Sigmoid colon (tissue), 7 donors: ENCODE data around the gene AKAP9. TPM values are rescaled to one million over a fixed set of nuclear protein-coding genes. Genes with fewer than 3 reads are reported as not detected.

Source experiments
- DNase-seq: peaks from one replicate; pipeline ENCODE4 v3.0.0-alpha.2; 2019
- H3K27ac ChIP-seq, 4 donors: fragments of 200-600 bp; sonication (generic); one replicate each; pipeline ENCODE4 v1.5.1; 2016 to 2019; ENCODE audit warnings: mild to moderate bottlenecking in 1 of 4
- H3K27me3 ChIP-seq, 3 donors: fragments of 200-600 bp; sonication (generic); one replicate each; pipeline ENCODE4 v1.5.1; 2019; ENCODE audit warnings: mild to moderate bottlenecking in 1 of 3
- H3K36me3 ChIP-seq, 4 donors: fragments of 200-600 bp; sonication (generic); one replicate each; pipeline ENCODE4 v1.5.1; 2016 to 2019
- H3K4me1 ChIP-seq, 4 donors: fragments of 200-600 bp; sonication (generic); one replicate each; pipeline ENCODE4 v1.5.1; 2017 to 2019
- H3K4me3 ChIP-seq, 4 donors: fragments of 200-600 bp; sonication (generic); one replicate each; pipeline ENCODE4 v1.5.1; 2017 to 2019; ENCODE audit warnings: mild to moderate bottlenecking in 2 of 4, moderate library complexity in 1 of 4
- H3K9me3 ChIP-seq, 4 donors: fragments of 200-600 bp in 3 of 4; sonication (generic) in 3 of 4; one replicate each; pipeline versions ENCODE4 v1.5.1 to v1.6.1; 2013 to 2019
- EP300 ChIP-seq, 4 donors: sonication (generic); formaldehyde crosslinking; IDR thresholded peaks; one replicate each; pipeline ENCODE4 v1.6.1; 2017; ENCODE audit warnings: antibody characterized with exemption in 4 of 4
- POLR2A ChIP-seq, 2 donors: fragments of 450-650 bp; IDR thresholded peaks; one replicate each; pipeline ENCODE4 v1.6.1; 2016; ENCODE audit warnings: antibody characterized with exemption in 2 of 2, mild to moderate bottlenecking in 2 of 2, moderate library complexity in 2 of 2
- POLR2AphosphoS5 ChIP-seq, 4 donors: sonication (generic); formaldehyde crosslinking; IDR thresholded peaks; one replicate each; pipeline ENCODE4 v1.6.1; 2017; ENCODE audit warnings: antibody characterized with exemption in 4 of 4
- WGBS, 2 donors: extraction: QIAGEN DNeasy Blood & Tissue Kit; methylation state at CpG; one replicate each; pipeline ENCODE4 v1.1.7; 2013; 5-methylcytosine and 5-hydroxymethylcytosine counted together
- intact Hi-C: fragments of 100-400 bp; cut with DNase I; formaldehyde crosslinking; loops from one replicate; pipeline ENCODE4 v1.15.1; 2023
- polyA plus RNA-seq, 3 donors: library from polyadenylated mRNA; stranded (reverse); fragments of 200-250 nt; gene quantifications; one replicate each; pipeline ENCODE4 v1.2.3, GENCODE V29; 2013
- total RNA-seq, 4 donors: library from RNA; depleted of rRNA; stranded (reverse); fragments of >200 nt; gene quantifications; one replicate each; pipeline ENCODE4 v1.1.0, GENCODE V29; 2016
- TF ChIP-seq, protein P1 (sequence below), 4 experiments: fragments of 450-650 bp in 3 of 4; fragments of 200-600 bp in 1 of 4; IDR thresholded peaks; one replicate each; pipeline ENCODE4 v1.5.1; 2016 to 2019; ENCODE audit warnings: antibody characterized with exemption in 4 of 4, mild to moderate bottlenecking in 3 of 4, moderate library complexity in 2 of 4
- donor health status: healthy with polysubstance abuse.
- donor health status: Bipolar disorder and iron deficiency.
- donor health status: healthy.

AKAP9 gene
- total and polyA plus RNA-seq, 7 donors, result 34.0 to 90.9 (median 59.9) TPM

DNA sequence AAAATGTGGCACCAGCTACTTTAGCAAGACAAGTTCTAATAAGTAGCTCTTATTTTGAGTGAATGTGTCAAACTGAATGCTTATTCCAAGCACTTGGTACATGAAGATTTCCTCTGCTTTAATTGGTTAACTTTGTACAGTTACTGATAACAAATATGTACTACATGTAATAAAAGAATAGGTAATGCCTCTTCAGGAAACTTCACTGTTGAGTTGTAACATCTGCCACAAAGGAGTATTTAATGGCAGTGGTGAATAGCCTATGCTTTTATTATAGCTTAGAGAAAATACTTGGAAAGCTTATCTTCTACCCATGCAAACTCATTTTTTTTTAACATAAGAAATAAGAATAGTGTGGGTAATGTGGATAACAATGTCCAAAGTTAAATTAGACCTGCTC, 111.0 kb downstream of the AKAP9 start:
- Histone ChIP-seq H3K27me3 (no peaks in the 10 kb centered on the region), H3K4me1 (no peaks in the 10 kb centered on the region), H3K9me3 (no peaks in the 10 kb centered on the region), H3K36me3 (peaks cover 0 to 57% (median 6%) of the 10 kb centered on the region in 4 donors), H3K4me3 (no peak overlapping the region), H3K27ac (no peak overlapping the region)
- TF ChIP-seq EP300 (IDR thresholded peaks at IDR 0.05) (no peak), POLR2AphosphoS5 (IDR thresholded peaks at IDR 0.05) (no peak), POLR2A (IDR thresholded peaks at IDR 0.05) (no peak)
- TF ChIP-seq, protein P1, sequence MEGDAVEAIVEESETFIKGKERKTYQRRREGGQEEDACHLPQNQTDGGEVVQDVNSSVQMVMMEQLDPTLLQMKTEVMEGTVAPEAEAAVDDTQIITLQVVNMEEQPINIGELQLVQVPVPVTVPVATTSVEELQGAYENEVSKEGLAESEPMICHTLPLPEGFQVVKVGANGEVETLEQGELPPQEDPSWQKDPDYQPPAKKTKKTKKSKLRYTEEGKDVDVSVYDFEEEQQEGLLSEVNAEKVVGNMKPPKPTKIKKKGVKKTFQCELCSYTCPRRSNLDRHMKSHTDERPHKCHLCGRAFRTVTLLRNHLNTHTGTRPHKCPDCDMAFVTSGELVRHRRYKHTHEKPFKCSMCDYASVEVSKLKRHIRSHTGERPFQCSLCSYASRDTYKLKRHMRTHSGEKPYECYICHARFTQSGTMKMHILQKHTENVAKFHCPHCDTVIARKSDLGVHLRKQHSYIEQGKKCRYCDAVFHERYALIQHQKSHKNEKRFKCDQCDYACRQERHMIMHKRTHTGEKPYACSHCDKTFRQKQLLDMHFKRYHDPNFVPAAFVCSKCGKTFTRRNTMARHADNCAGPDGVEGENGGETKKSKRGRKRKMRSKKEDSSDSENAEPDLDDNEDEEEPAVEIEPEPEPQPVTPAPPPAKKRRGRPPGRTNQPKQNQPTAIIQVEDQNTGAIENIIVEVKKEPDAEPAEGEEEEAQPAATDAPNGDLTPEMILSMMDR (IDR thresholded peaks at IDR 0.05), result no peak
- intact Hi-C loops, result no loop called here
- DNase-seq, result no peak

DNA sequence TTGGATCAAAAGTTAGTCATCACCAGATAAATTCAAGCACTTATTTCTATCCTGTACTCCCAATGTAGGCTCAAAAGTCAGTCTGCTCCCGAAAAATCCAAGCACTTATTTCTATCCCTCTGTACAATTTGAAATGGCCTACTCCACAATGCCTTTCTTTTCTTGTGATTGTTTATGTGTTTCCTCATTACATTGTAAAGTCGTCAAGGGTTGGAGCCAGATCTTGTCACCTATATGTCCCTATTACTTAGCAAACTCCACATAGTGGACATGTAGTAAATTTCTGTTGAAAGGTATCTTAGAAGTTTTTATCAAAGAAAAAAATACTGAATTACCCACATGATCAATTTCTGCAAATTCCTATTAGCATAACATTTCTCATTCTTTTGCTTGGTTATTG, 111.5 kb downstream of the AKAP9 start:
- H3K27me3 ChIP-seq, result no peaks in the 10 kb centered on the region
- no peak overlapping the region for H3K27ac ChIP-seq
- 26 to 69% methylated on average over 2 of the region's 2 CpGs for WGBS, 2 donors
- peaks cover 0 to 52% (median 4%) of the 10 kb centered on the region in 4 donors for H3K36me3 ChIP-seq
- intact Hi-C loops, result no loop called here
- no peaks in the 10 kb centered on the region for H3K9me3 ChIP-seq
- H3K4me1 ChIP-seq, result peaks cover 0 to 4% (median 1%) of the 10 kb centered on the region in 4 donors
- no peak overlapping the region for H3K4me3 ChIP-seq
- TF ChIP-seq POLR2AphosphoS5 (IDR thresholded peaks at IDR 0.05), result no peak
- TF ChIP-seq POLR2A (IDR thresholded peaks at IDR 0.05), result no peak
- TF ChIP-seq, protein P1 (IDR thresholded peaks at IDR 0.05), result no peak
- TF ChIP-seq EP300 (IDR thresholded peaks at IDR 0.05), result no peak
- no peak for DNase-seq

DNA sequence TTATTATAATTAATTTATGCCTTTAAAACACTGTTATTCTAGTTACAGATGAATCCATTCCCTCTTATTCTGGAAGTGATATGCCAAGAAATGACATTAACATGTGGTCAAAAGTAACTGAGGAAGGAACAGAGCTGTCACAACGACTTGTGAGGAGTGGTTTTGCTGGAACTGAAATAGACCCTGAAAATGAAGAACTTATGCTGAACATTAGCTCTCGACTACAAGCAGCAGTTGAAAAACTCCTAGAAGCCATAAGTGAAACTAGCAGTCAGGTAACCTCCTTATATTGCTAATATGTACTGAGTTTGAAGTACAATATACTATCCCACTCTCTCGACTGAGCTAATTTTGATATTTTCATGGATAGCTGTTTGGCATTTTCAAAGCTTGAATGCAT, 112.0 kb downstream of the AKAP9 start:
- WGBS, 2 donors, result 63 to 87% methylated on average over 3 of the region's 3 CpGs
- DNase-seq, result no peak
- no peak for TF ChIP-seq POLR2AphosphoS5 (IDR thresholded peaks at IDR 0.05)
- TF ChIP-seq, protein P1 (IDR thresholded peaks at IDR 0.05), result no peak
- TF ChIP-seq EP300 (IDR thresholded peaks at IDR 0.05), result no peak
- TF ChIP-seq POLR2A (IDR thresholded peaks at IDR 0.05), result no peak
- H3K9me3 ChIP-seq, result no peaks in the 10 kb centered on the region
- peaks cover 0 to 47% (median 4%) of the 10 kb centered on the region in 4 donors for H3K36me3 ChIP-seq
- intact Hi-C loops, result no loop called here
- no peak overlapping the region for H3K4me3 ChIP-seq
- no peaks in the 10 kb centered on the region for H3K27me3 ChIP-seq
- H3K4me1 ChIP-seq, result peaks cover 0 to 8% (median 4%) of the 10 kb centered on the region in 4 donors
- H3K27ac ChIP-seq, result no peak overlapping the region

DNA sequence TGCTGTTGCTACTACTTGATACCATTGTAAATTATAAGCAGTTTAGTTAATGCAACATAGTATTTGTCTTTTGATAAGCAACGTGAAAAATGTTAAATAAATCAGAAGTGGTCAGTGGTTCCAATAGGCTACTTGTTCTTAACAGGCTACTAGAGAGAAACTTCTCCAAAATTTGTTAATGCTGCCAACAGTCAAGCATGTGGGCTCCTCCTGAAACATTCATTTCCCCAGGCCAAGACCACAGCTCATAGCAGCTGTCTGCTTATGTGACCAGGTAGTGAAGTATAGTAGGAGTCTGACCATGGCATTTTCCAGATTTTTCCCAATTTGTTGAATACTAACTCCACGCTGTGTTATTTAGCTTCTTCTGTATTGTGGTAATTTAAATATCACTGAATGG, 112.7 kb downstream of the AKAP9 start:
- no peak for DNase-seq
- TF ChIP-seq POLR2AphosphoS5 (IDR thresholded peaks at IDR 0.05) (no peak), POLR2A (IDR thresholded peaks at IDR 0.05) (no peak), EP300 (IDR thresholded peaks at IDR 0.05) (no peak)
- TF ChIP-seq, protein P1 (IDR thresholded peaks at IDR 0.05), result no peak
- intact Hi-C loops, result no loop called here
- Histone ChIP-seq H3K4me3 (no peak overlapping the region), H3K27ac (no peak overlapping the region), H3K9me3 (no peaks in the 10 kb centered on the region), H3K4me1 (peaks cover 0 to 8% (median 4%) of the 10 kb centered on the region in 4 donors), H3K27me3 (no peaks in the 10 kb centered on the region), H3K36me3 (peaks cover 0 to 45% (median 3%) of the 10 kb centered on the region in 4 donors)
- 59 to 67% methylated on average over 2 of the region's 2 CpGs for whole genome bisulfite sequencing, 2 donors

DNA sequence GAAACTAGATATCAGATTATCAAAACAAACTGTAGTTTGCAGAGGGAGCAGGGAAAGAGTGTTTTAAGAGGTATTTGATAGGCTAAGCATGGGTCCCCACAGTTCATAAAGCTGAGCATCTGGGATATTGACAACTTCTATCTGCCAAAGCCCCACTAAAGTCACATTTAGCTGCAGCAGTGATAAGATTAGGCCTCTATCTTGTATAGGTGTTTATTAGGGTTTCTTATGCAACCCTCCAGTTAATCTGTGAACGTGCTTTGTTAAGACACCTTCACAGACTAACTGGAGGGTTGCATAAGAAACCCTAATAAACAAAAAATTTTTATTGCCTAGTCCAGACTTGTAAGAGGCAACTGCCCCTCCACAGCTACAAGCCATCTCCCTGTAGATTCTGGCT, 115.6 kb downstream of the AKAP9 start:
- H3K4me1 ChIP-seq, result peaks cover 0 to 8% (median 4%) of the 10 kb centered on the region in 4 donors
- peaks cover 0 to 31% (median 1%) of the 10 kb centered on the region in 4 donors for H3K36me3 ChIP-seq
- TF ChIP-seq POLR2AphosphoS5 (IDR thresholded peaks at IDR 0.05) (no peak), POLR2A (IDR thresholded peaks at IDR 0.05) (no peak), EP300 (IDR thresholded peaks at IDR 0.05) (no peak)
- TF ChIP-seq, protein P1 (IDR thresholded peaks at IDR 0.05), result no peak
- intact Hi-C loops, result no loop called here
- peak overlapping the region in 1 of 4 donors; percentile 25 for H3K27ac ChIP-seq
- 19 to 80% methylated on average over 1 of the region's 1 CpG for WGBS, 2 donors
- no peaks in the 10 kb centered on the region for H3K9me3 ChIP-seq
- no peaks in the 10 kb centered on the region for H3K27me3 ChIP-seq
- no peak overlapping the region for H3K4me3 ChIP-seq
- DNase-seq, result no peak
